GM19468 (cell line): Measurements from ENCODE around the gene KCTD2.
A peak's percentile ranks its signal among the peaks of the same experiment; 100 is the strongest.
"Not testable (repeated sequence)": the region's sequence is repeated elsewhere in the genome, so short reads cannot be mapped to it uniquely, and the experiment has no call there.

Experiments used
- ATAC-seq: cut with Tn5 transposase; IDR thresholded peaks from one replicate; pipeline ENCODE4 v1.9.1; 2021; ENCODE audit warnings: mild to moderate bottlenecking, moderate library complexity, moderate number of reproducible peaks; ENCODE audit not compliant: unreplicated experiment; ENCODE audit errors: extremely low read depth

The KCTD2 gene, protein sequence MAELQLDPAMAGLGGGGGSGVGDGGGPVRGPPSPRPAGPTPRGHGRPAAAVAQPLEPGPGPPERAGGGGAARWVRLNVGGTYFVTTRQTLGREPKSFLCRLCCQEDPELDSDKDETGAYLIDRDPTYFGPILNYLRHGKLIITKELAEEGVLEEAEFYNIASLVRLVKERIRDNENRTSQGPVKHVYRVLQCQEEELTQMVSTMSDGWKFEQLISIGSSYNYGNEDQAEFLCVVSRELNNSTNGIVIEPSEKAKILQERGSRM

DNA sequence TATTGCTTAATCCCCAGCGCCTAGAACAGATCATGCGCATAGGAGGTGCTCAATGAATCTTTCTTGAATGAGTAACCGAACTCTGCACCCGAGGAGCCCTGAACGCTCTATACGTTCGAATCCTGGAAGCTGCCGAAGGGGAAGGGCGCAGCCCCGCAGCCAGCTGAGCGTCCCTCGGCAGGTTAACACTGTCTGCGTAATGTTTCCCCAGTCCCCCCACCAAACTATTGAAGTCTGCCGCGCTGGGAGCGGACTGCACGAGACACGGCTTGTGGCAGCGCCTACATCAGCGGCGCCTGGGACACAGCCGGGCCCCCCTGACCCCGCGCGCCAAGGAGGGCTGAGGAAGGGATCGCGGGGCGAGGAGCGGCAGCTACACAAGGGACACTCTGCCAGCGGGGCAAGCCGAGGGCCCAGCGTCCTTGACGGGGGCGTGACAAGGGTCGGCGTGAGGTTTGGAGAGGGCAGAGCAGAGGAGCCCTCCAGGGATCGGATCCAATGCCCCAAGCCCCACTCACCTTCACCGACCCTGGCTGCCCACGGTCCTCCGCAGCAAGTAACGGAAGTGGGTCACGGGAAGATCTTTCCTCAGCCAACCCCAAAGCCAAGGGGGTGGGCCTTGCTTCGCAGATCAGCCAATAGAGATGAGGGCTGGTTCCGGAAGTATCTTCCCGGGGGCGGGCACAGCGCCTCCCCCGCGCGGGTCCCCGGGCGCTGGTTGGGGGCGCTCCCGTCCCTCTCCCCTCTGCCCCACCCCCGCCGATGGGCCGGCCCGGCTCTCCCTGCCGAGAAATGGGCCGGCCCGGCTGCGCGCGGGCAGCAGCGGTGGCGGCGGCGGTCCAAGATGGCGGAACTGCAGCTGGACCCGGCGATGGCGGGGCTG, at the start of gene KCTD2, which contains the start of gene ATP5PD:
Gene KCTD2 (plus strand): TSS at position 819 of the 883 bp plus-strand sequence. CDS start 26 bp downstream, at position 845.
Gene ATP5PD (minus strand): TSS at position 563 of the 883 bp plus-strand sequence. CDS start 4,319 bp downstream, outside the sequence.
- ATAC-seq = peak; percentile 91

DNA sequence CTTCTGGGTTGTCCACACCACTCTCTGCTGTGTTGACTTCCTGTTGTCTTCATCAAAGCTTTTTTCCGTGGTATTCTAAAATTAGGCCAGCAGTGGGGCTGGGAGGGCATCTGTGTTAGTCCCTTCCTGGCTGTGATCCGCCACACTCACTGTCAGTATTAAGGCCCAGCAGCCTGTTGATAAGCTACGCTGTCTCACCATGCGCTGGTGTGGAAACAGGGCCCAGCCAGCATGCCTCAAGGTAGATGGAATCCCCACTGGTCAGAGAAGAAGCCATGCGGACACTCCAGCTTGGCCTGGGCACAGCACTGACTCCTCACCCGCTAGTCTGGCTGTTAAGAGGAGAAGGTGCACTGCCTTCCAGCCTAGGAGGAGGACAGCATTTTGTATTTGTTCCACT, 48.2 kb upstream of the KCTD2 start:
- no peak for ATAC-seq

DNA sequence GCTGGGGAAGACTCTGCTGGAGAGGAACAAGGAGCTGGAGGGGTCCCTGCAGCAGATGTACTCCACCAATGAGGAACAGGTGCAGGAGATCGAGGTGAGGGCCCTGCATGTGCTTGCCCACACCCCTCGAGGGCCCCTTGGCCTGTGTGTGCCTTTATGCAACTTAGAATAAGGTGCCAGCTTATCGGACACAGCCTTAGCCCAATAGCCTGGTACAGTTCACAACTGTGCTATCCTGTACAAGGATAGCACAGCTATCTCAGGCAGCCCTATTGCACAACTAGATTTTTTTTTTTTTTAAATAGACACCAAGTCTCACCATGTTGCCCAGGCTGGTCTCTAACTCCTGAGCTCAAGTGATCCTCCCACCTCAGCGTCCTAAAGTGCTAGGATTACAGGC, 47.5 kb upstream of the KCTD2 start:
- no peak for ATAC-seq

DNA sequence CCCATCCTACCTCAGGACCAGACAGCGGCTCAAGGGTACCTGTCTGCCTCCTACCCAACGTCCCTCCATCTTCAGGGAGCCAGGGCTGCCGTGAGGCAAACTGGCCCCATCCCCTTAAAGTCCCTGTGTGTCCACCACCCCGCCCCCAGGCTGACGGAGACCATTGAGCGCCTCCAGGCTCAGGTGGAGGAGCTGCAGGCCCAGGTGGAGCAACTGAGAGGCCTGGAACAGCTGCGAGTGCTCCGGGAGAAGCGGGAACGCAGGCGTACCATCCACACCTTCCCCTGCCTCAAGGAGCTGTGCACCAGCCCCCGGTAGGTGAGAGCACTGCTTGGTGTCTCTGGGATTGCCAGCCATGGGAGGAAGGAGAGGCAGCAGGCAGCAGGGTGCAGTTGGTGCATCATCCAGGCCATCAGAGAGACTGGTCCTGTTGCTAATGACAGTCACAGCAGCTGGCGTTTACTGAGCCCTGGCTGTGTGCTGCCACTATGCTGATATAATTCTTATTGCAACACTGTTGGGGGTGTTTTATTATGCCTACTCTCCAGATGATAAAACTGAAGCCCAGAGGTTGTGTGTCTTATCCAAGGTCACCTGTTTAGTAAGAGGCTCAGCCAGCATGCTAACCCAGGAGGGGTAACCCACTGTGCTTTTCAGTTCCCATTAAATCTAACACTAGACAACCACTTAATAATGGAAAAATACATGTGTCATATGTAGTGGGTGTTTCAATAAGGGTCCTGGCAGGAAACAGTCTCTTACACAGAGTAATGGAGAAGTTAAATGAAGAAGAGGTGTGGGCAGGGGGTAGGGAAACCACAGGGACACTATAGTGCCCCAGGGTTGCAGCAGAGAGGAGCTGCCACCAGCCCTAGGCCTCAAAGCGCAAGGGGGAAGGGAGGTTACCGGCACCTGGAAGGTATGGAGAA, 44.8 kb upstream of the KCTD2 start:
- no peak for ATAC-seq

DNA sequence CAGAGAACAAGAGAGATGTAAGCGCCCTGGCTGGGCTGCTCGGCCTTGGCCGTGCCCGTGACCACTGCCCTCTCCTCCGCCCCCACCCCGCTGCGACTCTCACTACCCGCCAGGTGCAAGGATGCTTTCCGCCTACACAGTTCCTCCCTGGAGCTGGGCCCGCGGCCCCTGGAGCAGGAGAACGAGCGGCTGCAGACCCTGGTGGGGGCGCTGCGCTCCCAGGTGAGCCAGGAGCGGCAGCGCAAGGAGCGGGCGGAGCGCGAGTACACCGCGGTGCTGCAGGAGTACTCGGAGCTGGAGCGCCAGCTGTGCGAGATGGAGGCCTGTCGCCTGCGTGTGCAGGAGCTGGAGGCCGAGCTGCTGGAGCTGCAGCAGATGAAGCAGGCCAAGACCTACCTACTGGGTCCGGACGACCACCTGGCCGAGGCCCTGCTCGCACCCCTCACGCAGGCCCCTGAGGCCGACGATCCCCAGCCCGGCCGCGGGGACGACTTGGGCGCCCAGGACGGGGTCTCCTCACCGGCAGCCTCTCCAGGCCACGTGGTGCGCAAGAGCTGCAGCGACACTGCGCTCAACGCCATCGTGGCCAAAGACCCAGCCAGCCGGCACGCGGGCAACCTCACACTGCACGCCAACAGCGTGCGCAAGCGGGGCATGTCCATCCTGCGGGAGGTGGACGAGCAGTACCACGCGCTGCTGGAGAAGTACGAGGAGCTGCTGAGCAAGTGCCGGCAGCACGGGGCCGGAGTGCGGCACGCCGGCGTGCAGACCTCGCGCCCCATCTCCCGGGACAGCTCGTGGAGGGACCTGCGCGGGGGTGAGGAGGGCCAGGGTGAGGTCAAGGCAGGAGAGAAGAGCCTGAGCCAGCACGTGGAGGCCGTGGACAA, 43.7 kb upstream of the KCTD2 start:
- no peak for ATAC-seq

DNA sequence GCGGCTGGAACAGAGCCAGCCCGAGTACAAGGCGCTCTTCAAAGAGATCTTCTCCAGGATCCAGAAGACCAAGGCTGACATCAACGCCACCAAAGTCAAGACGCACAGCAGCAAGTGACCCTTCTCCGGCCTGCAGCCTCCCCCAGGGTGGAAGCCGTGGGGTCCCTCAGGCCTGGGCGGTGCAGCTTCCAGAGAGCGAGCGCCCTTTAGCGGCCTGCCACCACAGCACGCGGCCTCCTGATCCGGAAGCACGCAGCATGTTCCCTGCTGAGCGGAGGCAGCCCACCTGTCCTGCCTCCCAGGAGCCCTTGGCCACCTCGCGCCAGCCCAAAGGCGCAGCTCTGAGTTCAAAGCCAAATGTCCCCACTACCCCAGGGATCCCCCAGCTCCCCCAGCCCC, 43.1 kb upstream of the KCTD2 start:
- no peak for ATAC-seq

DNA sequence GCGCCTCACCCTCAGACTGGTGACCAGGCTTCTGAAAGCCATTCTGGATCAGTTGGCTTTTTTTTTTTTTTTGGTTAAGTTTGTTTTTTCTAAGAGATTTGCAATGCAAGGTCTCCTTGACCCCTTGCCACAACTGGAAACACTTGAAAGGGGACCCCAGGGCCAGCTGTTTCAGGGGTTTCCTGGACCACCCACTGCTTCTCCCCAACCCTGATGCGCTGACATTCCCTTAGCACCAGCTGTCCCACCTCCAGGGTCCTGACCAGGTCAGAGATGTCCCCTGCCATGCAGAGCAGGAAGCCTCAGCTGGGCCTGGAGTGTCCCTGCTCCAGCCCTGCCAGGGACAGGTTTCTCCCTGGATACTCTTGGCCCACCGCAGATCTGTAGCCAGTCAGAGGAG, 42.7 kb upstream of the KCTD2 start:
- no peak for ATAC-seq

DNA sequence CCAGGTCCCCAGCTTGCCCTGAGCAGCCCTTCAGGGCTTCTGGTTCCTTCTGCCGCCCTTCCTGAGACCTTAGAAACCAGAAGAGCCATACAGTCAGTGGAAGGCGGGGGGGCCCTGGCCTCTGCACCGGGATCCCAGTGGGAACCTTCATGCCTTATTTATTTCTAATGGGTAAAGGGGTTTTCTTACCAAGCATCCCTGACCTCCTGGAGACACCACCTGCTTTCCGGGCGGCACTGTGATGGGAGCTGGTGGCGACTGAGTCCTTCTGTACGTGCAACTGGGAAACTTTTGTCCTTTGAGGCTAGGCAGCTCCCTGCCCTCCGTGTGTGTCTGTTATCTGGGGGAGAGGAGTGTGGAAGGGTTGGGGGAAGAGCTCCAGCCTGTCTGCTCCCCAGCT, 41.7 kb upstream of the KCTD2 start:
- ATAC-seq = no peak

DNA sequence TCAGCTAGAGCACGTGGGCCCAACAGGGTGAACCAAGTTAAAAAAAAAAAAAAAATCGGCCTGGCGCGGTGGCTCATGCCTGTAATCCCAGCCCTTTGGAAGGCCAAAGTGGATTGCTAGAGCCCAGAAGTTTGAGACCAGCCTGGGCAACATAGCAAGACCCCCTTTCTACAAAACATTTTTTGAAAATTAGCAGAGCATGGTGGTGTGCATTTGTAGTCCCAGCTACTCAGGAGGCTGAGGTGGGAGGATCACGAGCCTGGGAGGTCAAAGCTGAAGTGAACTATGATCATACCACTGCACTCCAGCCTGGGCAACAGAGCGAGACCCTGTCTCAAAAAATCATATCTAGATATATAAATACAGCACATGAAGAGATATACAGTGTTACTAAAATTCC, 40.9 kb upstream of the KCTD2 start:
- ATAC-seq = not testable (repeated sequence)

DNA sequence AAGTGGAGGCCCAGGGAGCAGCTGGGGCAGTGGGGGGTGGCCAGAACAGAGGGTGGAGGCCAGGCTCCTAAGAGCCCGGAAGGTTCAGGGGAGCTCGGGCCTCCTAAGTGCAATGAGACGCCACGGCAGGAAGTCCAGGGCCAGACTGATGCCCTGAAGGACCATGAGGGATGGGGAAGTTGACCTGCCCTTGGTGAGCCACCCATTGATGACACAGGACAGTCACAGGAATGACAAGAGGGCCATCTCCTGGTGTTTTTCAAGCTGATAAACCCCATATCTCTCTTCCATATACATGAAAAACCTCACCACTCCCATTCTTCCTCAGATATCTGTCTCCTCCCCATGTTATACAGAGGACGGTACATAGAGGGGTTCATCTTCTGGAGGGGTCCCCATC, 40.4 kb upstream of the KCTD2 start:
- no peak for ATAC-seq

DNA sequence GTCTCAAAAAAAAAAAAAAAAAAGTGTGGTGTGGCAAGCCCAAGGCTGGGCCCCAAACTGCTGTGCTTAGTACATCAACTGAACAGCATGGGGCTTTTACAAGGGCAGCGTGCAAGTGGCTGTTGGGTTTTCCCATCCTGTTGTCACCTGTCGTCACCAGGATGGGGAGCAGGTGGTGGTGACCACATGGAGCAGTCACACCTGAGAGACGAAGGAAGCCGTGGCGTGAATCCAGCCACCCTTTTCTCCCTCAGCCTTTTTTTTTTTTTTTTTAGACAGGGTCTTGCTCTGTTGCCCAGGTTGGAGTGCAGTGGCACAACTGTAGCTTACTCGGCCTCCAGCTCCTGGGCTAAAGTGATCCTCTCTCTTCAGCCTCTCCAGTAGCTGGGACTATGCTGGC, 38.7 kb upstream of the KCTD2 start:
- no peak for ATAC-seq

DNA sequence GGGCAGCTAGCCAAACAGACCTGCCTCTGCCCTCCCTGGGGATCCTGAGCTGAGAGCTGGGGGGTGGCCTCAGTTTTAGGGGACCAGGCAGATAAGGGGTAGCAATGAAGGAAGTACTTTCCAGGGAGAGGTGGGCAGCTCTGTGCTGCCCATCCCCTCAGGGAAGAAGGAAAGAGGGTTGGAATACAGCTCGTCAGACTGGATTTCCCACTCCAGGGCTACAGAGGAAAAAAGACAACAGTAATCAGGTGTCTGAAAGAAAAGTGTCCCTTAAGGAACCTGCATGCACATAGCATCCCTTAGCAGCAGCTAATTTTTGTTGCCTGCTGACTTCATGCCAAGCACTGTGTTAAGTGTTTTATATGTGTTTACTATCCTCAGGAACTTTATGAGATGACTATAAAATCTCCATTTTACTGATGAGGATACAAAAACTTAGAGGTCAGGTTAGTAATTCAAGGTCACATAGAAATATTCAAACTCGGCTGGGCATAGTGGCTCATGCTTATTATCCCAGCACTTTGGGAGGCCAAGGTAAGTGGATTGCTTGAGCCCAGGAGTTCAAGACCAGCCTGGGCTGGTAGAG, 37.8 kb upstream of the KCTD2 start:
- ATAC-seq = no peak

DNA sequence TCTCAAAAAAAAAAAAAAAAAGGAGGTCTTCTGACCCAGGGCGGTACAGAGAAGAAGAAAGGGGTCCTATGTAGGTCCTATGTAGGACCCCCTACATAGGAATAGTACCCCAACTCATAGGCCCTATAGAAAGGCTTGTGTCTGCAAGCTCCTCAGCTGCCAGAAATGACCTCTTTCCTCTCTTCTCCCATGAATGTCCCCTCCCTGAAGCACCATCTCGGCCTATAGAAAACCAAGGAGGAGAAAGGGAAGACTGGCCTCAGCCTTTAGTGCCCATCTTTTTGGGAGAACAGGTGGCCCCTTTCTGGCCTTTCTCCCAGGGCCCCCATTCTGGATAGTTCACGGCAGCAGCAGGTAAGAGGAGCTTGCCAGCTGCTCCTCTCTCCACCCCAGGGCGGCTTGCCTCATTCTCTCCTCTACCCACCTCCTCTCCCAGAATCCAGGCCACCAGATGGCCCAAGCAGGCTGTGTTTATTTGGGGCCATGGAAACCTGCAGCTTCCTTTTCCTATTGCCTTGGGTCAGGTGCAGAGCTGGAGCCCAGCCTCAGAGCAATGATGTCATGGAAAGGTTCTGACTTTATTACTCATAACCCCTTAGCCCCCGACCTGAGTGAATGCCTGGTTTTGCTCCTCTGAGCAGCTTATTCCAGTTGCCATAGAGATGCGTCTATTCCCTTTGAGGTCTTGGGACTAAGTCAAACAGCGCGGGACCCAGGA, 36.2 kb upstream of the KCTD2 start:
- no peak for ATAC-seq

DNA sequence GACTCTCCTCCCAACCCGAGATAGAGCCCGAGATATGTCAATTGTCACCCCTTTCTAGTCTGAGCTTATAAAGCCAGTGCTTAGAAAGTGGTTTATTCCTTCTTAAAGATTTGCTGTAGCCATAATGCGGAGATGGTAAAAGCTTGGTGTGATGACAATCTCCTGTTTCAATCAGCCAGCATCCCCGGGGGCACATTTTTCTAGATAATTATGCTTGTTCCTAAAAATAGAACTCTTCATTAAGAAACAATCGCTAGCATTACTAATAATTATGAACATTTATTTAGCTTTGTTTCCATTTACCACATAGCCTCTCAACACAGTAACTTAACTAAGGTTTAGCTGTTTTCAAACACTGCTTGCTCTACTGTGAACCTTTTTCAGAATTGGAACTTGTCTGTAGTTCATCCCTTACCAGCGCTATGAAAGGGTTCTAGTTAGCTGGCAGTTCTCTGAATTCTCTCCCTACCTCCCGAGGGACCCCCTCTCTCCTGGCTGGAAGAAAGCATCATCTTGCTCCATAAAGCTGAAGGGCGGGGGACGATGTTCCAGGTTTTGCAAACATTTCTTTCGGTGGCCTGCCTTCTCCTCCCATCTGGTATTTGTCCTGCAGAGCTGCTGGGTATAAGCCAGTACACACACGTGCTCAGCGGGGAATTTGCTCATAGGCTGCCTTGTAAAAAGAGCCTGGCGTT, 35.5 kb upstream of the KCTD2 start:
- ATAC-seq = no peak

DNA sequence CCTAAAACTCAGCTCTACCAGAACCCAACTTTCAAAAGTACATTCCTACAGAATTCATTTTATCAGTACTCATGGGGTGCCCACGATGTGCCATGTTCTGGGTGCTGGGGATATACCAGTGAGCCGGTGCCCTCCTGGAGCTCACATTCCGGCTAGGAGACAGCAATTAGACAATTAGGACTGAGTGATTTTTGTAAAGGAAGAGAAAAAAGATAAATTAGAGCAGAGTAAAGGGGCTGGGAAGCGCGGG, 35.0 kb upstream of the KCTD2 start:
- ATAC-seq = no peak

DNA sequence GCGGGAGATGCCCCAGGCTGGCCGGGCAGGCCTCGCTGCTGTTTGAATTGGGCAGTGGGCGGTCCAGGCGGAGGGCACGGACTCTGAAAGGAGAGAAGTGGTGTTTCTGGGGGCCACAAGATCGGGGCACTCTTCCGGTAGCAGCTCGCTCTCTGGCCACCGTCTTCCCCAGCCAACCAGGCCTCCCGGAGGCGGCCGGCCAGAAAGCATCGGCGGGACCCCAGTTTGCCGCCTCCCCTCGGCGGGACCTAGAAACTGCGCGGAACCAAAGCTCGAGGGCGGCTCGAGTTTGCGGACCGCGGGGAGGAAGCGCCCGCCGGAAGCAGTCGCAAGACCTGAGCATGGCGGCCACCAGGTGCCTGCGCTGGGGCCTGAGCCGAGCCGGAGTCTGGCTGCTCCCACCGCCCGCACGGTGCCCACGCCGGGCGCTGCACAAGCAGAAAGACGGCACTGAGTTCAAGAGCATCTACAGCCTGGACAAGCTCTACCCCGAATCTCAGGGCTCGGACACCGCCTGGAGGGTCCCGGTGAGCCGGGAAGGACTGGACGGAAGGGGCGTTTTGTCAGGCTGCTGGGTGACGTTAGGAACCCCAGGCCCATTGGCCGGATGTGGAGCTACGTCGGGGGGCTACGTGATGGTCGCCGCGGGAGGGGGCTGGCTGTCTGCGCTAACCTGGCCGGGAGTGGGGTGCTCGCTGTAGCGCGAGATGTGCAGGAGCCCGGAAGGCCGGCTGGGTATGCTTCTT, 34.5 kb upstream of the KCTD2 start, which contains the start of gene MRPL58:
Gene MRPL58 (plus strand): TSS at position 325 of the 746 bp plus-strand sequence. CDS start 17 bp downstream, at position 342.
- peak; percentile 81 for ATAC-seq

DNA sequence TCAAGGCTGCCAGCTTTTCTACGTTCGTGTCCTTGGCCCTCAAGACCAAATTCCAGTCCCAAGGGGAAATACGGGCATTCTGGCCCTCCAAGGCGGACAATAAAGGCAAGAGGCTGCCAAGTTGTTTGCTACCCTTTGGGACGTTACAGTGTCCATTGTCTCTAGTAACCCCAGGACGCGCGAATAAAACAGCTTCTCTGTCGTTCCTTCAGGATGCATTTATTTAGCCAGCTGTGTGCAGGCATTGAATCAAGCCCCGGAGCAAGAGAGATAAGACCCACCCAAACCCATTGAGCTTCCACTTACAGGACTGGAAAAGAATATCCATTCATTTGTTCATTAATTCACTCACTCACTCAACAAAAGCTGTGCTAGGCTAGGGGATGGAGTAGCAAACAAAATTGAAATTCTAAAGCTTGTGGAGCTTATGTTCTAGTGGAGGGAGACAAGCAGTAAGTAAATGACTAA, 33.9 kb upstream of the KCTD2 start:
- ATAC-seq = no peak
